Trophoblast cell (in vitro differentiated cells and primary cell): ENCODE results near the gene PHF5A.

Experiments
- DNase-seq, 2 donors: peaks; one replicate each; pipeline ENCODE4 v3.0.0-alpha.2; 2016
- H2AFZ ChIP-seq: 2 replicates; pipeline ENCODE4 v1.6.1; 2013; ENCODE audit warnings: low read length, moderate library complexity, mild to moderate bottlenecking; ENCODE audit not compliant: insufficient read depth, poor library complexity
- H2AK5ac ChIP-seq: 2 replicates; pipeline ENCODE4 v1.6.1; 2013; ENCODE audit warnings: mild to moderate bottlenecking, low read length
- H2BK120ac ChIP-seq: 2 replicates; pipeline ENCODE4 v1.6.1; 2013; ENCODE audit warnings: low read length, mild to moderate bottlenecking, moderate library complexity; ENCODE audit not compliant: insufficient read depth, poor library complexity
- H2BK12ac ChIP-seq: 2 replicates; pipeline ENCODE4 v1.6.1; 2013; ENCODE audit warnings: mild to moderate bottlenecking, low read length, moderate library complexity
- H2BK5ac ChIP-seq: 2 replicates; pipeline ENCODE4 v1.6.1; 2013; ENCODE audit warnings: low read length, low read depth, moderate library complexity, mild to moderate bottlenecking; ENCODE audit not compliant: poor library complexity
- H3K14ac ChIP-seq: 2 replicates; pipeline ENCODE4 v1.6.1; 2013; ENCODE audit warnings: mild to moderate bottlenecking, low read length
- H3K18ac ChIP-seq: 2 replicates; pipeline ENCODE4 v1.6.1; 2013; ENCODE audit warnings: mild to moderate bottlenecking, low read length
- H3K23ac ChIP-seq: 2 replicates; pipeline ENCODE4 v1.6.1; 2013; ENCODE audit warnings: low read length
- H3K27ac ChIP-seq: 2 replicates; pipeline ENCODE4 v1.5.1; 2013; ENCODE audit warnings: low read depth, mild to moderate bottlenecking, inconsistent platforms, low read length, moderate library complexity
- H3K27me3 ChIP-seq: 2 replicates; pipeline ENCODE4 v1.6.1; 2013; ENCODE audit warnings: inconsistent platforms, mild to moderate bottlenecking, low read length, moderate library complexity; ENCODE audit not compliant: insufficient read depth
- H3K36me3 ChIP-seq, 2 experiments: 1 replicate in 1 of 2; 2 replicates in 1 of 2; pipeline ENCODE4 v1.6.1; 2013; ENCODE audit warnings: low read length in 2 of 2, mild to moderate bottlenecking in 2 of 2, moderate library complexity in 1 of 2; ENCODE audit not compliant: insufficient read depth in 2 of 2, control insufficient read depth in 1 of 2
- H3K4ac ChIP-seq: 2 replicates; pipeline ENCODE4 v1.6.1; 2013; ENCODE audit warnings: low read depth, mild to moderate bottlenecking, low read length, moderate library complexity
- H3K4me1 ChIP-seq, 2 experiments: 1 replicate in 1 of 2; 2 replicates in 1 of 2; pipeline ENCODE4 v1.6.1; 2013; ENCODE audit warnings: low read length in 2 of 2, mild to moderate bottlenecking in 2 of 2, moderate library complexity in 1 of 2; ENCODE audit not compliant: insufficient read depth in 2 of 2, control insufficient read depth in 1 of 2
- H3K4me2 ChIP-seq: 2 replicates; pipeline ENCODE4 v1.6.1; 2013; ENCODE audit warnings: inconsistent platforms, mild to moderate bottlenecking, low read length, moderate library complexity
- H3K4me3 ChIP-seq: 2 replicates; pipeline ENCODE4 v1.5.1; 2013; ENCODE audit warnings: mild to moderate bottlenecking, low read depth, low read length, inconsistent platforms
- H3K79me1 ChIP-seq: one replicate; pipeline ENCODE4 v1.6.1; 2013; ENCODE audit warnings: low read length
- H3K79me2 ChIP-seq: 2 replicates; pipeline ENCODE4 v1.6.1; 2013; ENCODE audit warnings: low read length, mild to moderate bottlenecking; ENCODE audit not compliant: control insufficient read depth, insufficient read depth, poor library complexity
- H3K9ac ChIP-seq: 2 replicates; pipeline ENCODE4 v1.6.1; 2013; ENCODE audit warnings: mild to moderate bottlenecking, low read length
- H3K9me3 ChIP-seq: 2 replicates; pipeline ENCODE4 v1.6.1; 2013; ENCODE audit warnings: low read depth, mild to moderate bottlenecking, control low read depth, inconsistent platforms, low read length; ENCODE audit not compliant: insufficient read depth
- H4K12ac ChIP-seq: 2 replicates; pipeline ENCODE4 v1.6.1; 2013; ENCODE audit warnings: low read depth, mild to moderate bottlenecking, low read length, moderate library complexity
- H4K8ac ChIP-seq: 2 replicates; pipeline ENCODE4 v1.6.1; 2013; ENCODE audit warnings: low read depth, mild to moderate bottlenecking, low read length, moderate library complexity
- H4K91ac ChIP-seq: one replicate; pipeline ENCODE4 v1.6.1; 2013; ENCODE audit warnings: low read depth, mild to moderate bottlenecking, low read length, moderate library complexity
- WGBS: extraction: QIAGEN DNeasy Blood & Tissue Kit; methylation state at CpG from one replicate; pipeline ENCODE4 v1.1.7; 2013; ENCODE audit warnings: missing lambda C conversion rate; ENCODE audit not compliant: insufficient read length, insufficient coverage; ENCODE audit errors: extremely low coverage; 5-methylcytosine and 5-hydroxymethylcytosine counted together

Gene PHF5A

DNA sequence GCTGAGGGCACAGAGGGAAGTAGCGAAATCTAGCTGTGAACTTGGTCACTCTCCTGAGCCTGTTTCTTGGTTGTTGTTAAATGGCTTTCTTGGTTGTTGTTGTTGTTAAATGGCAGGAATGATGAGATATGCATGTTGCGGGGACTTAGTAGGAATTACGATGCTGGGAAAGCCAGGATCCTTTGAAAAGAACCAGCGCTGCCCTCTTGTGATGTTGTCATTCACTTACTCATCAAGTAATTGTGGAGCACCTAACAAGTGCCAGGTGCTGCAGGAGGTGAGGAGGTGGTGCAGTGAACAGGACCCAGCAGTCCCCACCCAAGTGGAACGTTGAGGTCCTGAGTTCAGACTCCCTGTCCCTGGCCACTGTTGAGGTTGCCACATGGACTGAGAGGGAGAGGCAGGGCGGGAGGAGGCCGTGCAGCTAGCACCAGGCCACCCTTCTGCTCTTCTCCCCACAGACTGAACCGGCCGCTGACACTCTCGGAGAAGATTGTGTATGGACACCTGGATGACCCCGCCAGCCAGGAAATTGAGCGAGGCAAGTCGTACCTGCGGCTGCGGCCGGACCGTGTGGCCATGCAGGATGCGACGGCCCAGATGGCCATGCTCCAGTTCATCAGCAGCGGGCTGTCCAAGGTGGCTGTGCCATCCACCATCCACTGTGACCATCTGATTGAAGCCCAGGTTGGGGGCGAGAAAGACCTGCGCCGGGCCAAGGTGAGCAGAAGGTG is 39.0 kb upstream of the PHF5A start:
- Histone ChIP-seq H3K4me2 (no peak overlapping the region), H4K12ac (no peak overlapping the region)

DNA sequence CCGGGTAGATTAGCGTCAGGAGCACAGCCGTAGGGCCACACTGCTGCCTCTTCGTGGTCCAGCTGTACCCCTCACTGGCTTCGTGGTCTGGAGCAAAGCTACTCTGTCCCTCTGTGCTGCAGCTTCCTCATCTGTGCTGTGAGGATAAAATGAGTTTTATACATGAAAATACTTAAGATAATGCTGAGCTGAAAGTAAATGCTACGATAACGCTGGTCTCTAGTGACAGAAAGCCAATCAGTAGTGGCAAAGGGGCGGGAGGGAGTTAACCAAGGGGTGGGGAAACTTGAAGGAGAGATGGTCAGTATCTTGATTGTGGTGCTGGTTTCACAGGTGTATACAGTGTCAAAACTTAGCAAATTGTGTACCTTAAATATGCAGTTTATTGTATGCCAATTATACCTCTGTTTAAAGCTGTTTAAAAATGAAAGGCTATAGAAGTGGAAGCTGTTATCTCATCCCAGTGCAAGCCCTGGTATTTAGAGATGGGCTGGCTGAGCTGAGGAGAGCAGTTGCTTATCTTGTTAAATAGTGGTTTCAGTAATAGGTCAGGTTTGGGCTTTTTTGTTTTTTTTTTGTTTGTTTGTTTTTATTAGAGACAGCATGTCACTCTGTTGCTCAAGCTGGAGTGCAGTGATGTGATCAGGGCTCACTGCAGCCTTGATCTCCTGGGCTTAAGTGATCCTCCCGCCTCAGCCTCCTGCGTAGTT is 37.2 kb upstream of the PHF5A start:
- no peak overlapping the region for H2BK5ac ChIP-seq
- no peak overlapping the region for H3K23ac ChIP-seq
- no peak overlapping the region for H2BK120ac ChIP-seq
- peaks cover 32 to 53% of the 10 kb centered on the region in 2 experiments for H3K36me3 ChIP-seq
- no peaks in the 10 kb centered on the region for H3K4me1 ChIP-seq
- H2AFZ ChIP-seq, result no peak overlapping the region
- no peak overlapping the region for H3K4ac ChIP-seq
- H2AK5ac ChIP-seq, result no peak overlapping the region
- H2BK12ac ChIP-seq, result no peak overlapping the region
- no peaks in the 10 kb centered on the region for H3K27me3 ChIP-seq
- no peak overlapping the region for H4K91ac ChIP-seq
- H3K79me2 ChIP-seq, result no peaks in the 10 kb centered on the region
- no peak overlapping the region for H4K8ac ChIP-seq
- no peak overlapping the region for H3K14ac ChIP-seq
- no peak overlapping the region for H3K4me3 ChIP-seq
- no peaks in the 10 kb centered on the region for H3K79me1 ChIP-seq
- no peaks in the 10 kb centered on the region for H3K9me3 ChIP-seq
- H3K18ac ChIP-seq, result no peak overlapping the region
- no peak overlapping the region for H4K12ac ChIP-seq
- no peak overlapping the region for H3K4me2 ChIP-seq
- DNase-seq, result peak in 1 of 2 donors; percentile 29
- no peak overlapping the region for H3K9ac ChIP-seq
- no peak overlapping the region for H3K27ac ChIP-seq
- no CpG with 5 or more reads among the region's 10 CpGs for WGBS

More for the DNA sequence above, 39.0 kb upstream of the PHF5A start:
- WGBS, result no CpG with 5 or more reads among the region's 23 CpGs
- Histone ChIP-seq H3K9ac (no peak overlapping the region), H3K4me3 (no peak overlapping the region), H3K4ac (no peak overlapping the region), H3K79me2 (no peaks in the 10 kb centered on the region), H3K4me1 (peaks cover 3% of the 10 kb centered on the region in 2 experiments), H2AK5ac (no peak overlapping the region), H3K23ac (no peak overlapping the region), H3K18ac (no peak overlapping the region), H3K27me3 (no peaks in the 10 kb centered on the region), H3K36me3 (peaks cover 27 to 42% of the 10 kb centered on the region in 2 experiments), H2AFZ (no peak overlapping the region), H3K9me3 (no peaks in the 10 kb centered on the region), H3K14ac (no peak overlapping the region), H2BK120ac (no peak overlapping the region), H2BK5ac (no peak overlapping the region), H3K27ac (no peak overlapping the region), H4K91ac (no peak overlapping the region), H4K8ac (no peak overlapping the region), H2BK12ac (no peak overlapping the region), H3K79me1 (peaks cover 2% of the 10 kb centered on the region)
- no peak for DNase-seq

DNA sequence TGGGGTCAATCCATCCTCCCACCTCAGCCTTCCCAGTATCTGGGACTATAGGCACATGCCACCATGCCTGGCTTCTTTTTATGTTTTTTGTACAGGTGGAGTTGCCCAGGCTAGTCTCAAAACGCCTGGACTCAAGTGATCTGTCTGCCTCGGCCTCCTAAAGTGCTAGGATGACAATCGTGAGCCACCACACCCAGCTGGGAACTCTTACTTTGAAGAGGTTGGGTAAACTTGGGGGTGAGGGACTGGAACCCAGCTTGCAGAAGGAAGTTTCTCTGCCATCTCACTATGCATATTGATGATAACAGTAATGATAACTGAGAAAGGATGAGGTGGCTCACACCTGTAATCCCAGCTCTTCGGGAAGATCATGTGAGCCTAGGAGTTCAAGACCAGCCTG is 36.3 kb upstream of the PHF5A start:
- no peaks in the 10 kb centered on the region for H3K79me1 ChIP-seq

DNA sequence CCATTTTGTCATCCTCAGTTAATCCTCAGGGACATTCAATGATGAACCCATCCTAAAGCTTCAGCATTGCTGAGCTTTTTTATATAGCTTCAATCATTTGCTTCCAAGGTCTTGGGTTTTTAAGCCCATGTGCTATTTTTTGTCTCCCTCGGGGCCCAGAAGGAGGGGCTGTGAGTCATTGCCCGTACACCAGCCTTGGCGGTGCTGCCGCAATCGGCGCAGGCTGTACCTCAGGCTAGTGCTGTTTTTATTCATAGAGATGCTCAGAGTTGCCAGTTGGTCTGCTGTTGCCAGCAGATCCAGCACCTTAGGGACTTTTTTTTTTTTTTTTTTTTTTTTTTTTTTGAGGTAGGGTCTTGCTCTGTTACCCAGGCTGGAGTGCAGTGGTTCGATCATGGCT is 35.9 kb upstream of the PHF5A start:
- Histone ChIP-seq H4K12ac (no peak overlapping the region), H3K36me3 (peaks cover 37 to 54% of the 10 kb centered on the region in 2 experiments), H3K4me2 (no peak overlapping the region), H2AFZ (no peak overlapping the region), H3K18ac (no peak overlapping the region), H3K9ac (no peak overlapping the region), H2BK5ac (no peak overlapping the region), H3K79me1 (no peaks in the 10 kb centered on the region), H3K27ac (no peak overlapping the region), H3K4me1 (no peaks in the 10 kb centered on the region), H2BK120ac (no peak overlapping the region), H3K14ac (no peak overlapping the region), H3K79me2 (no peaks in the 10 kb centered on the region), H2BK12ac (no peak overlapping the region), H3K4me3 (no peak overlapping the region), H3K4ac (no peak overlapping the region), H3K23ac (no peak overlapping the region), H3K27me3 (no peaks in the 10 kb centered on the region), H2AK5ac (no peak overlapping the region), H3K9me3 (peaks cover 2% of the 10 kb centered on the region), H4K8ac (no peak overlapping the region), H4K91ac (no peak overlapping the region)
- WGBS, result no CpG with 5 or more reads among the region's 7 CpGs
- peak; percentile 46 to 69 for DNase-seq

More for the DNA sequence above, 36.3 kb upstream of the PHF5A start:
- Histone ChIP-seq H3K18ac (no peak overlapping the region), H3K4me1 (no peaks in the 10 kb centered on the region), H3K27ac (no peak overlapping the region), H3K4me3 (no peak overlapping the region), H2BK12ac (no peak overlapping the region), H3K9me3 (no peaks in the 10 kb centered on the region), H3K4ac (no peak overlapping the region), H3K4me2 (no peak overlapping the region), H3K9ac (no peak overlapping the region), H2AFZ (no peak overlapping the region), H3K36me3 (peaks cover 33 to 50% of the 10 kb centered on the region in 2 experiments), H4K91ac (no peak overlapping the region), H4K8ac (no peak overlapping the region), H2BK120ac (no peak overlapping the region), H3K79me2 (no peaks in the 10 kb centered on the region), H3K14ac (no peak overlapping the region), H3K23ac (no peak overlapping the region), H2BK5ac (no peak overlapping the region), H2AK5ac (no peak overlapping the region), H3K27me3 (no peaks in the 10 kb centered on the region), H4K12ac (no peak overlapping the region)
- WGBS, result no CpG with 5 or more reads among the region's 4 CpGs
- no peak for DNase-seq
